NCI-H2196 (cell line): ENCODE results near the gene ULK2.
"Not testable (repeated sequence)": the region's sequence is repeated elsewhere in the genome, so short reads cannot be mapped to it uniquely, and the experiment has no call there.

Experiments used
- DNase-seq: peaks from one replicate; lab custom pipeline; 2025; ENCODE audit not compliant: unreplicated experiment; lab: John Stamatoyannopoulos, UW

ULK2 gene

GRCh38 chr17:19769946-19770652, 97.6 kb downstream of the ULK2 start:
- no peak for DNase-seq

- DNase-seq = no peak
Observed at GRCh38 chr17:19768046-19768782, 99.5 kb downstream of the ULK2 start.

- DNase-seq = peak; percentile 52
Observed at GRCh38 chr17:19766421-19767270, 101.1 kb downstream of the ULK2 start.

- DNase-seq = no peak
Observed at GRCh38 chr17:19766016-19766415, 101.7 kb downstream of the ULK2 start.

GRCh38 chr17:19763991-19764390, 103.7 kb downstream of the ULK2 start:
- DNase-seq = not testable (repeated sequence)

- no peak for DNase-seq
Observed at GRCh38 chr17:19763416-19763815, 104.3 kb downstream of the ULK2 start.

GRCh38 chr17:19762515-19762961, 105.2 kb downstream of the ULK2 start:
- peak; percentile 8 for DNase-seq

- DNase-seq = no peak
Observed at GRCh38 chr17:19760746-19761145, 107.0 kb downstream of the ULK2 start.

GRCh38 chr17:19759568-19760549, 107.9 kb downstream of the ULK2 start:
- no peak for DNase-seq

GRCh38 chr17:19757536-19758180, 110.1 kb downstream of the ULK2 start:
- no peak for DNase-seq

GRCh38 chr17:19756546-19756945, 111.2 kb downstream of the ULK2 start:
- DNase-seq = no peak

- DNase-seq = no peak
Observed at GRCh38 chr17:19755821-19756510, 111.8 kb downstream of the ULK2 start.

GRCh38 chr17:19755392-19755791, 112.3 kb downstream of the ULK2 start:
- DNase-seq = no peak

- DNase-seq = peak; percentile 13
Observed at GRCh38 chr17:19753661-19754463, 113.9 kb downstream of the ULK2 start.

GRCh38 chr17:19753051-19753509, 114.7 kb downstream of the ULK2 start:
- peak; percentile 61 for DNase-seq

- DNase-seq = no peak
Observed at GRCh38 chr17:19752216-19753050, 115.3 kb downstream of the ULK2 start.

GRCh38 chr17:19750835-19751234, 116.9 kb downstream of the ULK2 start:
- no peak for DNase-seq
